HG03342 (cell line): ENCODE data around the gene PPP1R3D.
"Not testable (repeated sequence)": the region's sequence is repeated elsewhere in the genome, so short reads cannot be mapped to it uniquely, and the experiment has no call there.

ENCODE experiments used
- ATAC-seq: cut with Tn5 transposase; IDR thresholded peaks from one replicate; pipeline ENCODE4 v1.9.1; 2021; ENCODE audit warnings: mild to moderate bottlenecking, moderate library complexity; ENCODE audit not compliant: unreplicated experiment

Gene PPP1R3D

GRCh38 chr20:59940129-59940955 lies at the start of gene PPP1R3D, which contains the start of gene FAM217B:
PPP1R3D (minus strand) TSS chr20:59940305; CDS start chr20:59939931, 374 bp downstream.
FAM217B (plus strand) TSS chr20:59940389; CDS start chr20:59943944, 3,555 bp downstream.
- ATAC-seq = peak; percentile 95

- no peak for ATAC-seq
Observed at GRCh38 chr20:59988141-59988540, 48.0 kb upstream of the PPP1R3D start.

GRCh38 chr20:59987135-59987534 lies 47.0 kb upstream of the PPP1R3D start:
- no peak for ATAC-seq

- no peak for ATAC-seq
Observed at GRCh38 chr20:59985864-59986263, 45.8 kb upstream of the PPP1R3D start.

GRCh38 chr20:59985164-59985563 lies 45.1 kb upstream of the PPP1R3D start:
- no peak for ATAC-seq

- no peak for ATAC-seq
Observed at GRCh38 chr20:59984541-59984940, 44.4 kb upstream of the PPP1R3D start.

- ATAC-seq = no peak
Observed at GRCh38 chr20:59983076-59983475, 43.0 kb upstream of the PPP1R3D start.

GRCh38 chr20:59977086-59977485 lies 37.0 kb upstream of the PPP1R3D start:
- no peak for ATAC-seq

GRCh38 chr20:59976156-59976782 lies 36.2 kb upstream of the PPP1R3D start:
- no peak for ATAC-seq

GRCh38 chr20:59972037-59972801 lies 32.1 kb upstream of the PPP1R3D start:
- ATAC-seq = no peak

- ATAC-seq = no peak
Observed at GRCh38 chr20:59971428-59971827, 31.3 kb upstream of the PPP1R3D start.

- ATAC-seq = no peak
Observed at GRCh38 chr20:59966428-59966827, 26.3 kb upstream of the PPP1R3D start.

- ATAC-seq = no peak
Observed at GRCh38 chr20:59962155-59962554, 22.1 kb upstream of the PPP1R3D start.

- ATAC-seq = no peak
Observed at GRCh38 chr20:59961423-59961822, 21.3 kb upstream of the PPP1R3D start.

GRCh38 chr20:59958626-59959025 lies 18.5 kb upstream of the PPP1R3D start:
- no peak for ATAC-seq

GRCh38 chr20:59958123-59958522 lies 18.0 kb upstream of the PPP1R3D start, which contains the start of gene CDH26:
CDH26 (plus strand) TSS chr20:59958423; CDS start chr20:59958727, 304 bp downstream.
- no peak for ATAC-seq

- ATAC-seq = not testable (repeated sequence)
Observed at GRCh38 chr20:59957568-59957967, 17.5 kb upstream of the PPP1R3D start.

- no peak for ATAC-seq
Observed at GRCh38 chr20:59955131-59955796, 15.2 kb upstream of the PPP1R3D start.

- no peak for ATAC-seq
Observed at GRCh38 chr20:59954718-59955117, 14.6 kb upstream of the PPP1R3D start.

- no peak for ATAC-seq
Observed at GRCh38 chr20:59949911-59950310, 9.8 kb upstream of the PPP1R3D start.
